ENCODE measurements around the gene NTN4.

The NTN4 gene

GRCh38 chr12:95773320-95773719, 17.2 kb downstream of the NTN4 start:
- Histone ChIP-seq H3K9me3 (ENCODE audit: control insufficient read depth, low read length) (no peaks in the 10 kb centered on the region), H3K27ac (ENCODE audit: low read depth, low read length, severe bottlenecking) (no peak overlapping the region), H3K36me3 (ENCODE audit: control insufficient read depth, insufficient read depth, low read length) (no peaks in the 10 kb centered on the region), H3K4me3 (ENCODE audit: extremely low read depth, insufficient read depth, low read length, poor library complexity, severe bottlenecking) (no peak overlapping the region), H3K4me1 (ENCODE audit: control insufficient read depth, insufficient read depth, low read length, poor library complexity, severe bottlenecking) (no peaks in the 10 kb centered on the region)
- WGBS, 2 experiments (ENCODE audit: insufficient coverage in 2 of 2), result 95% methylated on average over 3 to 6 of the region's 6 CpGs

- 84 to 100% methylated on average over 4 to 5 of the region's 6 CpGs for WGBS, 2 experiments (ENCODE audit: insufficient coverage in 2 of 2)
- no peaks in the 10 kb centered on the region for H3K9me3 ChIP-seq (ENCODE audit: control insufficient read depth, low read length)
- no peaks in the 10 kb centered on the region for H3K36me3 ChIP-seq (ENCODE audit: control insufficient read depth, insufficient read depth, low read length)
- no peaks in the 10 kb centered on the region for H3K4me1 ChIP-seq (ENCODE audit: control insufficient read depth, insufficient read depth, low read length, poor library complexity, severe bottlenecking)
- H3K27ac ChIP-seq (ENCODE audit: low read depth, low read length, severe bottlenecking), result no peak overlapping the region
- H3K4me3 ChIP-seq (ENCODE audit: extremely low read depth, insufficient read depth, low read length, poor library complexity, severe bottlenecking), result no peak overlapping the region
These were observed 22.9 kb downstream of the NTN4 start for GRCh38 chr12:95767703-95768102.

GRCh38 chr12:95766356-95767019, 24.1 kb downstream of the NTN4 start:
- H3K4me1 ChIP-seq (ENCODE audit: control insufficient read depth, insufficient read depth, low read length, poor library complexity, severe bottlenecking), result no peaks in the 10 kb centered on the region
- H3K36me3 ChIP-seq (ENCODE audit: control insufficient read depth, insufficient read depth, low read length), result no peaks in the 10 kb centered on the region
- H3K27ac ChIP-seq (ENCODE audit: low read depth, low read length, severe bottlenecking), result no peak overlapping the region
- 82 to 94% methylated on average over 5 of the region's 7 CpGs for WGBS, 2 experiments (ENCODE audit: insufficient coverage in 2 of 2)
- H3K4me3 ChIP-seq (ENCODE audit: extremely low read depth, insufficient read depth, low read length, poor library complexity, severe bottlenecking), result no peak overlapping the region
- no peaks in the 10 kb centered on the region for H3K9me3 ChIP-seq (ENCODE audit: control insufficient read depth, low read length)

GRCh38 chr12:95764848-95765247, 25.7 kb downstream of the NTN4 start:
- H3K4me3 ChIP-seq (ENCODE audit: extremely low read depth, insufficient read depth, low read length, poor library complexity, severe bottlenecking), result no peak overlapping the region
- H3K36me3 ChIP-seq (ENCODE audit: control insufficient read depth, insufficient read depth, low read length), result no peaks in the 10 kb centered on the region
- no peaks in the 10 kb centered on the region for H3K4me1 ChIP-seq (ENCODE audit: control insufficient read depth, insufficient read depth, low read length, poor library complexity, severe bottlenecking)
- no peak overlapping the region for H3K27ac ChIP-seq (ENCODE audit: low read depth, low read length, severe bottlenecking)
- no CpG with 5 or more reads among the region's 1 CpG for WGBS, 2 experiments (ENCODE audit: insufficient coverage in 2 of 2)
- no peaks in the 10 kb centered on the region for H3K9me3 ChIP-seq (ENCODE audit: control insufficient read depth, low read length)

GRCh38 chr12:95763809-95764253, 26.7 kb downstream of the NTN4 start:
- H3K4me1 ChIP-seq (ENCODE audit: control insufficient read depth, insufficient read depth, low read length, poor library complexity, severe bottlenecking), result no peaks in the 10 kb centered on the region
- H3K36me3 ChIP-seq (ENCODE audit: control insufficient read depth, insufficient read depth, low read length), result no peaks in the 10 kb centered on the region
- no peak overlapping the region for H3K4me3 ChIP-seq (ENCODE audit: extremely low read depth, insufficient read depth, low read length, poor library complexity, severe bottlenecking)
- H3K9me3 ChIP-seq (ENCODE audit: control insufficient read depth, low read length), result no peaks in the 10 kb centered on the region
- H3K27ac ChIP-seq (ENCODE audit: low read depth, low read length, severe bottlenecking), result no peak overlapping the region

GRCh38 chr12:95762123-95762785, 28.3 kb downstream of the NTN4 start:
- Histone ChIP-seq H3K4me3 (ENCODE audit: extremely low read depth, insufficient read depth, low read length, poor library complexity, severe bottlenecking) (no peak overlapping the region), H3K36me3 (ENCODE audit: control insufficient read depth, insufficient read depth, low read length) (no peaks in the 10 kb centered on the region), H3K9me3 (ENCODE audit: control insufficient read depth, low read length) (no peaks in the 10 kb centered on the region), H3K4me1 (ENCODE audit: control insufficient read depth, insufficient read depth, low read length, poor library complexity, severe bottlenecking) (no peaks in the 10 kb centered on the region), H3K27ac (ENCODE audit: low read depth, low read length, severe bottlenecking) (no peak overlapping the region)
- WGBS, 2 experiments (ENCODE audit: insufficient coverage in 2 of 2), result 84 to 100% methylated on average over 1 to 2 of the region's 3 CpGs

- Histone ChIP-seq H3K4me3 (ENCODE audit: extremely low read depth, insufficient read depth, low read length, poor library complexity, severe bottlenecking) (no peak overlapping the region), H3K9me3 (ENCODE audit: control insufficient read depth, low read length) (no peaks in the 10 kb centered on the region), H3K36me3 (ENCODE audit: control insufficient read depth, insufficient read depth, low read length) (no peaks in the 10 kb centered on the region), H3K27ac (ENCODE audit: low read depth, low read length, severe bottlenecking) (no peak overlapping the region), H3K4me1 (ENCODE audit: control insufficient read depth, insufficient read depth, low read length, poor library complexity, severe bottlenecking) (no peaks in the 10 kb centered on the region)
- 85 to 94% methylated on average over 1 of the region's 3 CpGs for WGBS, 2 experiments (ENCODE audit: insufficient coverage in 2 of 2)
These were observed 30.2 kb downstream of the NTN4 start for GRCh38 chr12:95760371-95760770.

- H3K36me3 ChIP-seq (ENCODE audit: control insufficient read depth, insufficient read depth, low read length), result no peaks in the 10 kb centered on the region
- no peaks in the 10 kb centered on the region for H3K9me3 ChIP-seq (ENCODE audit: control insufficient read depth, low read length)
- no peak overlapping the region for H3K4me3 ChIP-seq (ENCODE audit: extremely low read depth, insufficient read depth, low read length, poor library complexity, severe bottlenecking)
- no peaks in the 10 kb centered on the region for H3K4me1 ChIP-seq (ENCODE audit: control insufficient read depth, insufficient read depth, low read length, poor library complexity, severe bottlenecking)
- no CpG with 5 or more reads among the region's 1 CpG for WGBS, 2 experiments (ENCODE audit: insufficient coverage in 2 of 2)
- no peak overlapping the region for H3K27ac ChIP-seq (ENCODE audit: low read depth, low read length, severe bottlenecking)
These were observed 30.8 kb downstream of the NTN4 start for GRCh38 chr12:95759718-95760117.

GRCh38 chr12:95759039-95759438, 31.5 kb downstream of the NTN4 start:
- Histone ChIP-seq H3K4me1 (ENCODE audit: control insufficient read depth, insufficient read depth, low read length, poor library complexity, severe bottlenecking) (no peaks in the 10 kb centered on the region), H3K9me3 (ENCODE audit: control insufficient read depth, low read length) (no peaks in the 10 kb centered on the region), H3K4me3 (ENCODE audit: extremely low read depth, insufficient read depth, low read length, poor library complexity, severe bottlenecking) (no peak overlapping the region), H3K36me3 (ENCODE audit: control insufficient read depth, insufficient read depth, low read length) (no peaks in the 10 kb centered on the region), H3K27ac (ENCODE audit: low read depth, low read length, severe bottlenecking) (no peak overlapping the region)
- WGBS, 2 experiments (ENCODE audit: insufficient coverage in 2 of 2), result no CpG with 5 or more reads among the region's 3 CpGs

GRCh38 chr12:95756362-95756761, 34.2 kb downstream of the NTN4 start:
- WGBS, 2 experiments (ENCODE audit: insufficient coverage in 2 of 2), result 69 to 74% methylated on average over 5 of the region's 5 CpGs
- Histone ChIP-seq H3K27ac (ENCODE audit: low read depth, low read length, severe bottlenecking) (no peak overlapping the region), H3K9me3 (ENCODE audit: control insufficient read depth, low read length) (no peaks in the 10 kb centered on the region), H3K4me1 (ENCODE audit: control insufficient read depth, insufficient read depth, low read length, poor library complexity, severe bottlenecking) (no peaks in the 10 kb centered on the region), H3K4me3 (ENCODE audit: extremely low read depth, insufficient read depth, low read length, poor library complexity, severe bottlenecking) (no peak overlapping the region), H3K36me3 (ENCODE audit: control insufficient read depth, insufficient read depth, low read length) (no peaks in the 10 kb centered on the region)

- H3K4me1 ChIP-seq (ENCODE audit: control insufficient read depth, insufficient read depth, low read length, poor library complexity, severe bottlenecking), result no peaks in the 10 kb centered on the region
- no peaks in the 10 kb centered on the region for H3K9me3 ChIP-seq (ENCODE audit: control insufficient read depth, low read length)
- no peaks in the 10 kb centered on the region for H3K36me3 ChIP-seq (ENCODE audit: control insufficient read depth, insufficient read depth, low read length)
- 87 to 96% methylated on average over 2 to 3 of the region's 6 CpGs for WGBS, 2 experiments (ENCODE audit: insufficient coverage in 2 of 2)
- H3K4me3 ChIP-seq (ENCODE audit: extremely low read depth, insufficient read depth, low read length, poor library complexity, severe bottlenecking), result no peak overlapping the region
- H3K27ac ChIP-seq (ENCODE audit: low read depth, low read length, severe bottlenecking), result no peak overlapping the region
These were observed 35.2 kb downstream of the NTN4 start for GRCh38 chr12:95755261-95755865.
